Measurements from ENCODE around the gene NFATC2.

Gene NFATC2

GRCh38 chr20:51423810-51424209 lies 118.7 kb downstream of the NFATC2 start:
- H3K9me2 ChIP-seq (replicated peaks; ENCODE audit: low read depth, low read length) = no peaks in the 10 kb centered on the region
- H3K27me3 ChIP-seq (ENCODE audit: insufficient read depth, low read length, poor library complexity, severe bottlenecking) = no peaks in the 10 kb centered on the region
- H4K20me1 ChIP-seq (ENCODE audit: insufficient read depth, low read length, poor library complexity, severe bottlenecking) = no peaks in the 10 kb centered on the region
- peaks cover 43% of the 10 kb centered on the region for H3K4me1 ChIP-seq (ENCODE audit: insufficient read depth, low read length, poor library complexity, severe bottlenecking)
- H3K4me2 ChIP-seq (ENCODE audit: low read depth, low read length, poor library complexity, severe bottlenecking) = no peak overlapping the region
- H3K36me3 ChIP-seq (ENCODE audit: insufficient read depth, low read length) = peaks cover 24% of the 10 kb centered on the region; the same call in 1 of the 2 replicates
- H3F3A ChIP-seq (ENCODE audit: low read depth) = no peaks in the 10 kb centered on the region
- no peaks in the 10 kb centered on the region for H3K9me3 ChIP-seq (ENCODE audit: insufficient read depth, low read depth, low read length)
- TF ChIP-seq CTCF (conservative IDR thresholded peaks at IDR 0.05; ENCODE audit: low read length) = no peak
- TF ChIP-seq EZH2phosphoT487 (IDR thresholded peaks at IDR 0.05; ENCODE audit: borderline replicate concordance) = no peak
- peaks cover 15% of the 10 kb centered on the region; the same call in 1 of the 2 replicates for H3K79me2 ChIP-seq (ENCODE audit: insufficient read depth, low read length)
- H2AFZ ChIP-seq (ENCODE audit: low read length) = no peak overlapping the region
- no peak overlapping the region for H3K9ac ChIP-seq (ENCODE audit: low read depth, low read length, poor library complexity, severe bottlenecking)
- no peak overlapping the region for H3K4me3 ChIP-seq (ENCODE audit: low read length, poor library complexity, severe bottlenecking)

DNA sequence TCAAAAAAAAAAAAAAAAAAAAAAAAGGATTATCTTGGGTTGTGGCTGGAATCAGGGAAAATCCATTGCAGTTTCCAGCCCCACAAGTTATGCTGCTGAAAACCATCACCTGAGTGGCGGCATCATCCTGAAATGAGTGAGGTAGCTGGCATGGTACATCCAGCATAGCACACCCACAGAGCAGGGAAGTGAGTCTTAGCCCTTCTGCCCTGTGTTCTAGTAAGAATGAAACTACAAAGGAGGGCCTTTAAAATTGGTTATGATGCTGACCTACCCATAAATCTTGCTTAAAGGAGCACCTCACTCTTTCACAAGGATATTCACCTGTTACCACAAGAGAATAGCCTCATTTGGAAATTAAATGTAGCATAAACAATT lies 119.2 kb downstream of the NFATC2 start:
- no peak for TF ChIP-seq EZH2phosphoT487 (IDR thresholded peaks at IDR 0.05; ENCODE audit: borderline replicate concordance)
- no peak for TF ChIP-seq CTCF (conservative IDR thresholded peaks at IDR 0.05; ENCODE audit: low read length)
- Histone ChIP-seq H4K20me1 (ENCODE audit: insufficient read depth, low read length, poor library complexity, severe bottlenecking) (no peaks in the 10 kb centered on the region), H3K9me2 (replicated peaks; ENCODE audit: low read depth, low read length) (no peaks in the 10 kb centered on the region), H3K4me3 (ENCODE audit: low read length, poor library complexity, severe bottlenecking) (no peak overlapping the region), H3K36me3 (ENCODE audit: insufficient read depth, low read length) (peaks cover 26% of the 10 kb centered on the region; the same call in 1 of the 2 replicates), H3K4me1 (ENCODE audit: insufficient read depth, low read length, poor library complexity, severe bottlenecking) (peaks cover 38% of the 10 kb centered on the region), H2AFZ (ENCODE audit: low read length) (no peak overlapping the region), H3K9ac (ENCODE audit: low read depth, low read length, poor library complexity, severe bottlenecking) (no peak overlapping the region), H3K27me3 (ENCODE audit: insufficient read depth, low read length, poor library complexity, severe bottlenecking) (no peaks in the 10 kb centered on the region), H3K79me2 (ENCODE audit: insufficient read depth, low read length) (peaks cover 10% of the 10 kb centered on the region; the same call in 1 of the 2 replicates), H3K9me3 (ENCODE audit: insufficient read depth, low read depth, low read length) (no peaks in the 10 kb centered on the region), H3F3A (ENCODE audit: low read depth) (no peaks in the 10 kb centered on the region), H3K4me2 (ENCODE audit: low read depth, low read length, poor library complexity, severe bottlenecking) (no peak overlapping the region)

- Histone ChIP-seq H3F3A (ENCODE audit: low read depth) (no peaks in the 10 kb centered on the region), H3K9me2 (replicated peaks; ENCODE audit: low read depth, low read length) (no peaks in the 10 kb centered on the region), H3K4me2 (ENCODE audit: low read depth, low read length, poor library complexity, severe bottlenecking) (no peak overlapping the region), H3K27me3 (ENCODE audit: insufficient read depth, low read length, poor library complexity, severe bottlenecking) (no peaks in the 10 kb centered on the region), H3K36me3 (ENCODE audit: insufficient read depth, low read length) (peaks cover 29% of the 10 kb centered on the region; the same call in 1 of the 2 replicates), H3K79me2 (ENCODE audit: insufficient read depth, low read length) (peaks cover 10% of the 10 kb centered on the region; the same call in 1 of the 2 replicates), H4K20me1 (ENCODE audit: insufficient read depth, low read length, poor library complexity, severe bottlenecking) (no peaks in the 10 kb centered on the region), H3K9me3 (ENCODE audit: insufficient read depth, low read depth, low read length) (no peaks in the 10 kb centered on the region), H3K9ac (ENCODE audit: low read depth, low read length, poor library complexity, severe bottlenecking) (no peak overlapping the region), H3K4me3 (ENCODE audit: low read length, poor library complexity, severe bottlenecking) (no peak overlapping the region), H3K4me1 (ENCODE audit: insufficient read depth, low read length, poor library complexity, severe bottlenecking) (peaks cover 32% of the 10 kb centered on the region), H2AFZ (ENCODE audit: low read length) (no peak overlapping the region)
- TF ChIP-seq CTCF (conservative IDR thresholded peaks at IDR 0.05; ENCODE audit: low read length) (no peak), EZH2phosphoT487 (IDR thresholded peaks at IDR 0.05; ENCODE audit: borderline replicate concordance) (no peak)
Measured at GRCh38 chr20:51422514-51423289, 119.8 kb downstream of the NFATC2 start.
